ENCODE data around the gene SLC22A13.
A peak's percentile ranks its signal among the peaks of the same experiment; 100 is the strongest.
"Not testable (repeated sequence)": the region's sequence is repeated elsewhere in the genome, so short reads cannot be mapped to it uniquely, and the experiment has no call there.

The SLC22A13 gene

GRCh38 chr3:38265604-38266307 is at the start of gene SLC22A13:
TSS of gene SLC22A13 (plus strand) at chr3:38265812. CDS start at chr3:38265861, 49 bp downstream.
- DNase-seq (ENCODE audit: low read depth), result no peak

DNA sequence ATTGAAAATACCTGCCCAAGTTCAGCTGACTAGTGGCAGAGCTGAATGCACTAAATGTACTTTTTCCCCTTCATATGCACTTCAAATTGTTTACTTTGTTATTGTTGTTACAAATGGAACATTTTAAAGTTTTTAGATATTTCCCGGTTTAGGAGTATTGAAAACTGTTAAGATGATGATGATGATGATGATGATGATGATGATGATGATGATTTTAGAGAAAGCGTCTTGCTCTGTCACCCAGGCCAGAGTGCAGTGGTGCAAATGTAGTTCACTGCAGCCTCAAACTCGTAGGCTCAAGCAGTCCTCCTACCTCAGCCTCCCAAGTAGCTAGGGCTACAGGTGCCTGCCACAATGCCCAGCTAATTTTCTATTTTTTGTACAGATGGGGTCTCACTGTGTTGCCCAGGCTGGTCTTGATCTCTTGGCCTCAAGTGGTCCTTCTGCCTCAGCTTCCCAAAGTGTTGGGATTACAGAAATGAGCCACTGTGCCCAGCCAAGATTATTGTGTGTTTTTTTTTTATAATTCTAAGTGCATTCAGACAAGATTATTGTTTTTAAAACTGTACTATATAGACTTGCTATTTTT is 45.9 kb upstream of the SLC22A13 start:
- DNase-seq (ENCODE audit: low read depth), result no peak

- DNase-seq (ENCODE audit: low read depth), result no peak
These were observed 44.6 kb upstream of the SLC22A13 start for GRCh38 chr3:38221005-38221404.

- no peak for DNase-seq (ENCODE audit: low read depth)
These were observed 43.5 kb upstream of the SLC22A13 start for GRCh38 chr3:38222032-38222634.

- DNase-seq (ENCODE audit: low read depth), result no peak
These were observed 41.3 kb upstream of the SLC22A13 start for GRCh38 chr3:38224357-38224756.

GRCh38 chr3:38226273-38226672 is 39.3 kb upstream of the SLC22A13 start:
- no peak for DNase-seq (ENCODE audit: low read depth)

DNA sequence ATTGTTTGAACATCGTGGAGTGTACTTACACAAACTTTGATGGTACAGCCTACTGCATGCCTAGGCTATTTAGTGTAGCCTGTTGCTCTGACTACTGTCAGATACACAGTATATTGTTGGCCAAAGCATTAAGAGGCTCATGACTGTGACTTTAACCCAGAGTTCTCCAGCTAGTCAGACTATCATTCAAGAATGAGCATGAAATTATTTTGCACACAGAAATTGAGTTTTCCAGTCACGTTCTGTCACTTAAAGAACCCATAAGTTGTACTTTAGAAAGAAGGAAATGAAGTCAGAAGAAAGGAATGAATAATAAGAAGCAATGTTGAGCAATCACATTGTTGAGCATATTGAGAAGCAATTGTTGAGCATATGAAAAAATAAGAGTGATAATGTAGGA is 37.6 kb upstream of the SLC22A13 start:
- peak; percentile 41 for DNase-seq (ENCODE audit: low read depth)

DNA sequence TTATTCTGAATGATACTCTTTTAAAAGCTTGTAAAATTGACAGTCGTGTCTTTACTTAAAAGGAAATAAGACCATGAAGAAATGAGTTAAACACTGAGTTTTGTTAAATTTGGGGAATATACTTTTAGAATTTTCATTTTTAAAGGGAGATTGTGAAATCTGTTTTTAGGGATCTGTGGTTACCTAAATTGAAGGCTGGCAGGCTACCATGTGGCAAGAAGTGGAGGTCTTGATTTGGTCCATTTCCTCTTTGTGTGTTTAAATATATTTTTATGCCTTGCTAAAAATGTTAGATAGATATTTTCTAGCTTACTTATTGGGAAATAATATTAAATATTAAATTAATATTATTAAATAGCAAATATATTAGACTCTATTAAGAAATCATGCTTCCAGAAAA is 36.6 kb upstream of the SLC22A13 start:
- DNase-seq (ENCODE audit: low read depth), result no peak

GRCh38 chr3:38232701-38233100 is 32.9 kb upstream of the SLC22A13 start:
- no peak for DNase-seq (ENCODE audit: low read depth)

- DNase-seq (ENCODE audit: low read depth), result no peak
These were observed 30.1 kb upstream of the SLC22A13 start for GRCh38 chr3:38235466-38235865.

DNA sequence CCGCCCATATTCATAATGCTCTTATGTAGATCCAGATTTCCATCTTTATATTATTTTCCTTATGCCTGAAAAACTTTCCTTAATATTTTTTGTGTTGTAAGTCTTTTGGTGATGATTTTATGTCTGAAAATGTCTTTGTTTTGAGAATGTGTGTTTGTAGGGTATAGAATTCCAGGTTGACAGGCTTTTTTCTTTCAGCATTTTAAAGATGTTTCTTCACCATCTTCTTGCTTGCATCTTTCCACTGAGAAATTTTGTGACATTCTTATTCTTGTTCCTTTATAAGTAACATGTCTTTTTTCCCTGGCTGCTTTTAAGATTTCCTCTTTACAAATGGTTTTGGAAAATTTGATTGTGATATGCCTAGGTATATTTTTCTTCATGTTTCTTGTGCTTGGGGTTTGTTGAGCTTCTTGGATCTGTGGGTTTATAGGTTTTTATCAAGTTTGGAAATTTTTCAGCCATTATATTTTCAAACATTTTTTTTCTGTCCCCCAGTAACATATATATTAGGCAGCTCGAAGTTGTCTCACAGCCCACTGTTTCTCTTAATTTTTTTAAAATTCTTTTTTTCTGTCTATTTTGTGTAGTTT is 27.1 kb upstream of the SLC22A13 start:
- no peak for DNase-seq (ENCODE audit: low read depth)

GRCh38 chr3:38242812-38243211 is 22.8 kb upstream of the SLC22A13 start:
- DNase-seq (ENCODE audit: low read depth), result not testable (repeated sequence)

GRCh38 chr3:38245930-38246329 is 19.7 kb upstream of the SLC22A13 start:
- no peak for DNase-seq (ENCODE audit: low read depth)

GRCh38 chr3:38247366-38248035 is 18.1 kb upstream of the SLC22A13 start:
- DNase-seq (ENCODE audit: low read depth), result peak; percentile 81

GRCh38 chr3:38250198-38250597 is 15.4 kb upstream of the SLC22A13 start:
- DNase-seq (ENCODE audit: low read depth), result no peak

DNA sequence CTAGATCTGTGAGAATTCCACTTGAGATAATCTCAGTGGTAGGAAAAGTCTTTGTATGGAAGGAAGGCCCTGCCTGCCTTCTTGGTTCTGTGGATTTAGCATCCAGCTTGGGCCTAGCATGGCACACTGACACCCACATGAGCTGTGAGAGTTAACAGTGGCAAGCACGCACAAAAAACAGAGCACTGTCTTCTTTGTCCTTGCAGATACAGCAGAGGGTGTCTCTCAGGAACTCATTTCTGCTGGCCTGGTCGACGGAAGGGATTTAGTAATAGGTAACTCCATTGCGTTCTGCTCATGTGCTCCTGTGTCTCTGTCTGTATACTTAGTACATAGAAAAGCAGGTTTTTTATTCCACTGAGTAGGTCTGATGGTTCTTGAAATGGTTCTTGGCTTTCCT is 14.4 kb upstream of the SLC22A13 start:
- DNase-seq (ENCODE audit: low read depth), result no peak

GRCh38 chr3:38253704-38254103 is 11.9 kb upstream of the SLC22A13 start:
- no peak for DNase-seq (ENCODE audit: low read depth)

DNA sequence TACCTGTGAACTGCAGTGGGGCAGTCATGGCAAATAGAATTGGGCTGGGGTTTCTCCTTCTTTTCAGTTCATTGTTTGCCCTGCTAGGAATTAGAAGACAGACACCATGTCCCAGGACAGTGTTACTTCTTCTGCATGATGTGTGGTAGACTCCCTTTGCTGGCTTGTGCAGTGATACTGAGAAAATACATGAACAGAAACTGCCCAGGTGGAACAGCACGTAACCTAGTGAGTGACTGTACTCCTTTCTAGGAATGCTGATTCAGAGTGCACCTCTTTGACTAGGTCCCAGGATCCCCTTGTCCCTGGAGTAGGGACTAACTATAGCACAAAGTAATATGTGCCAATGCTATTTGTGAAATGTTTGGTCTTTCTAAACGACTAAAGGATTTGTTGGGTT is 10.7 kb upstream of the SLC22A13 start:
- no peak for DNase-seq (ENCODE audit: low read depth)

DNA sequence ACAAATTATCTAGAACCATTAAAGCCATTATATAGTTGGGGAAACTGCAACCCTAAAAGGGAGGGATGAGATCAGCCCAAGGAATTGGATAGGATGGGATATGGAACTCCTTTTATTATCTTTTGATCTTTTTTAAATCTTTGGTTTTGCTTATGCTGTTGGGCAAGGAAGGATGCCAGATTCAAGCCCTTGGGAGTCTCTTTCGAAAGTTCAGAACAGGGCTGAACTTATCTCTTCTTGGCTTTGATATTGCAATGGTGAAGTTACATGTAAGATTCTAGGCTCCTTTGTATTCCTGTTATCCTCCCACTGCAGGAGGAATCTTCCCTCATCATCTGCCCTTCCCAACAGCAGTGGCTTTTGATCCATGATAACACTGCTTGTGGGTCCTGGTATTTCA is 10.0 kb upstream of the SLC22A13 start:
- no peak for DNase-seq (ENCODE audit: low read depth)

DNA sequence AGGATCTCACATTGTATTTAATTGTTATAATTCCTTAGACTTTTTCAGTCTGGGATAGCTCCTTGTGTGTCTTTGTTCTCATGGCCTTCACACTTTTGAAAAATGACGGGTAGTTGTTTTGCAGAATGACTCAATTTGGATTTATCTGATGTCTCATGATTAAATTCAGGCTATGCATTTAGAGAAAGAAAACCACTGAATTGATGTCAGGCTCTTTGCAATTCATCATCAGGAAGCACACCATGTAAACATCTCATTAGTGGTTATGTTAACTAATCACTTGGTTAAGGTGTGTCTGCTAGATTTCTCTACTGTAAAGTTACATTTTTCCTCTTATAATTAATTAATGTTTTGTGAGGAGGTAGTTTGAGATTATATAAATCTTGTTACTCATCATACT is 8.0 kb upstream of the SLC22A13 start:
- no peak for DNase-seq (ENCODE audit: low read depth)

DNA sequence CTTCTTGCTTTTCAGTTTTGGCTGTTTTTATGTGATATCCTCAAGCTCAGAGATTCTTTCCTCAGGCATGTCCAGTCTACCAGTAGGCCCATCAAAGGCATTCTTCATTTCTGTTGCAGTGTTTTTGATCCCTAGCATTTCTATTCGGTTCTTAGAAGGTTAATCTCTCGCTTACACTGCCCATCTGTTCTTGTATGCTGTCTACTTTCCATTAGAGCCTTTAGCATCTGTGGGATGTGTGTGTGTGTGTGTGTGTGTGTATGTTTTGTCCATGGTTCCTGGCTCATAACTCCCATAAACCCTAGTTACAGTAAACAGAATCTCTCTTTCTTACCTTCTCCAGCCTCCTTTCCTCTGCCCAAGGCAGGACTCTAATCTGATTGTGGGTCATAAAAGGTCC is 5.1 kb upstream of the SLC22A13 start:
- DNase-seq (ENCODE audit: low read depth), result no peak

DNA sequence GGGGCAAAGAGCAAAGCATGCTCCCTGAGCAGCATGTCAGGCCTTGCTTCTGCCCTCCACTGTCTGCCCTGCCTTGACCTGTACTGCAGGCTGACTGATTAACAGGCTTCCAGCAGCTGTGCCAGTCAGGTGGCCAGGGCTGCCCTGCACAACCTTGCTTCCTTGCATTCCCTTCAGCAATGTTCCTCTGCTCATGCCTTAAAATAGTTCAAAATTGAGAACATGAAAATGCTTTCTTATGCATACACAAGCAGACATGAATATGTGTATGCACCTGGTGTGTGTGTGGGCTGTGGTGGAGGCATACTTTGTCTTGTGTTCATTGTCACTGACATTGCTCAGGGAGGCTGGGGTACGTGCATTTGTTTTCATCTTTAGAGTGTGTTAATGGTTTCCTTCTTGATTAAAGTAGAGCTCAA is 1.2 kb upstream of the SLC22A13 start:
- DNase-seq (ENCODE audit: low read depth), result no peak

- DNase-seq (ENCODE audit: low read depth), result no peak
These were observed 833 bp upstream of the SLC22A13 start for GRCh38 chr3:38264779-38265178.

Measured in GM04504 (cell line).